Type B pancreatic cell (in vitro differentiated cells): ENCODE results near the gene MRPS26. TPM values are rescaled to one million over a fixed set of nuclear protein-coding genes. Genes with fewer than 3 reads are reported as not detected.
A peak's percentile ranks its signal among the peaks of the same experiment; 100 is the strongest.

Experiments used
- DNase-seq: peaks from one replicate; pipeline ENCODE4 v3.0.0; 2021; ENCODE audit warnings: mixed read lengths; ENCODE audit not compliant: unreplicated experiment; ENCODE audit errors: extremely low spot score
- H3K27ac Mint-ChIP-seq: 2 replicates; pipeline ENCODE4 v1.8.0; 2021; ENCODE audit warnings: mild to moderate bottlenecking, mixed read lengths
- H3K27me3 Mint-ChIP-seq: 2 replicates; pipeline ENCODE4 v1.8.0; 2021; ENCODE audit warnings: mixed read lengths
- H3K36me3 Mint-ChIP-seq: 2 replicates; pipeline ENCODE4 v1.8.0; 2021; ENCODE audit warnings: mixed read lengths
- H3K4me1 Mint-ChIP-seq: one replicate; pipeline ENCODE4 v1.8.0; 2021; ENCODE audit warnings: mixed read lengths; ENCODE audit not compliant: unreplicated experiment
- H3K4me3 Mint-ChIP-seq: 2 replicates; pipeline ENCODE4 v1.8.0; 2021; ENCODE audit warnings: mild to moderate bottlenecking, mixed read lengths
- H3K9me3 Mint-ChIP-seq: 2 replicates; pipeline ENCODE4 v1.8.0; 2021; ENCODE audit warnings: mixed read lengths
- total RNA-seq: library from RNA; stranded (reverse); gene quantifications from 2 replicates; pipeline ENCODE4 v1.2.1, GENCODE V29; 2021; ENCODE audit warnings: low replicate concordance
- TF ChIP-seq, protein P1 (sequence below): fragments of 200-600 bp; sonication (generic); conservative IDR thresholded peaks from 2 replicates; pipeline ENCODE4 v1.5.0; 2021; ENCODE audit warnings: antibody characterized with exemption, mild to moderate bottlenecking

Gene MRPS26
- total RNA-seq, 1 donor from 2014 or later: 67.3 TPM

GRCh38 chr20:3068986-3069900, 23.4 kb downstream of the MRPS26 start:
- peaks cover 39% of the 10 kb centered on the region for H3K27me3 Mint-ChIP-seq
- DNase-seq: no peak
- H3K27ac Mint-ChIP-seq: no peak overlapping the region
- no peaks in the 10 kb centered on the region for H3K9me3 Mint-ChIP-seq
- no peaks in the 10 kb centered on the region for H3K4me1 Mint-ChIP-seq
- TF ChIP-seq, protein P1, sequence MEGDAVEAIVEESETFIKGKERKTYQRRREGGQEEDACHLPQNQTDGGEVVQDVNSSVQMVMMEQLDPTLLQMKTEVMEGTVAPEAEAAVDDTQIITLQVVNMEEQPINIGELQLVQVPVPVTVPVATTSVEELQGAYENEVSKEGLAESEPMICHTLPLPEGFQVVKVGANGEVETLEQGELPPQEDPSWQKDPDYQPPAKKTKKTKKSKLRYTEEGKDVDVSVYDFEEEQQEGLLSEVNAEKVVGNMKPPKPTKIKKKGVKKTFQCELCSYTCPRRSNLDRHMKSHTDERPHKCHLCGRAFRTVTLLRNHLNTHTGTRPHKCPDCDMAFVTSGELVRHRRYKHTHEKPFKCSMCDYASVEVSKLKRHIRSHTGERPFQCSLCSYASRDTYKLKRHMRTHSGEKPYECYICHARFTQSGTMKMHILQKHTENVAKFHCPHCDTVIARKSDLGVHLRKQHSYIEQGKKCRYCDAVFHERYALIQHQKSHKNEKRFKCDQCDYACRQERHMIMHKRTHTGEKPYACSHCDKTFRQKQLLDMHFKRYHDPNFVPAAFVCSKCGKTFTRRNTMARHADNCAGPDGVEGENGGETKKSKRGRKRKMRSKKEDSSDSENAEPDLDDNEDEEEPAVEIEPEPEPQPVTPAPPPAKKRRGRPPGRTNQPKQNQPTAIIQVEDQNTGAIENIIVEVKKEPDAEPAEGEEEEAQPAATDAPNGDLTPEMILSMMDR: no peak
- no peak overlapping the region for H3K4me3 Mint-ChIP-seq
- H3K36me3 Mint-ChIP-seq: peaks cover 5% of the 10 kb centered on the region

DNA sequence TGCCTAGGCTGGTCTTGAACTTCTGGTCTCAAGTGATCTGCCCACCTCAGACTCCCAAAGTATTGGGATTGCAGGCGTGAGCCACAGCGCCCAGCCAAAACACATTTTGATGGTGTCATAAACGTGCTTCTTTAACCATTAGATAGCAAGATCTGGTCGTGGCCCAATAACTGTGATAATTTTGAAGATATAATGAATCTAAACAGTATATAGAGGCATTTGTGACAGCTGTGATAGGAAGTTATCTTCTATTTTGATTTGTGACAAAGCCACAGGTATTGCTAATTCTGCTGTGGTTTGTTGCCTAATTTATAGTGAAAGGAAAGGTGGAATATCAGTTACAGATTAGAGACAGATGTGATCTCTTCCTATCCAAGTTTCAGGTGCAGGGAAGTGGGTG, 24.9 kb downstream of the MRPS26 start:
- H3K9me3 Mint-ChIP-seq: no peaks in the 10 kb centered on the region
- H3K36me3 Mint-ChIP-seq: peaks cover 5% of the 10 kb centered on the region
- H3K4me1 Mint-ChIP-seq: peaks cover 4% of the 10 kb centered on the region
- TF ChIP-seq, protein P1: no peak
- peak overlapping the region; percentile 78 for H3K4me3 Mint-ChIP-seq
- H3K27me3 Mint-ChIP-seq: peaks cover 42% of the 10 kb centered on the region
- no peak for DNase-seq
- no peak overlapping the region for H3K27ac Mint-ChIP-seq

GRCh38 chr20:3071266-3071609, 25.4 kb downstream of the MRPS26 start:
- Mint-ChIP-seq H3K4me3 (no peak overlapping the region), H3K27ac (no peak overlapping the region), H3K36me3 (peaks cover 5% of the 10 kb centered on the region), H3K27me3 (peaks cover 42% of the 10 kb centered on the region), H3K4me1 (peaks cover 4% of the 10 kb centered on the region), H3K9me3 (no peaks in the 10 kb centered on the region)
- DNase-seq: no peak
- TF ChIP-seq, protein P1: no peak

GRCh38 chr20:3071610-3072529, 26.0 kb downstream of the MRPS26 start, which contains the start of gene OXT:
Gene OXT, plus strand, starts transcription at chr20:3071620. Its CDS starts 36 bp downstream, at chr20:3071656.
- no peak for DNase-seq

More at GRCh38 chr20:3071610-3072529, 26.0 kb downstream of the MRPS26 start, which contains the start of gene OXT:
- TF ChIP-seq, protein P1: no peak
- peak within 1 kb of the TSS; percentile 78 for H3K4me3 Mint-ChIP-seq
- H3K36me3 Mint-ChIP-seq: peaks cover 5% of the 10 kb centered on the region
- no peak within 1 kb of the TSS for H3K27ac Mint-ChIP-seq
- peaks cover 4% of the 10 kb centered on the region for H3K4me1 Mint-ChIP-seq
- H3K27me3 Mint-ChIP-seq: peaks cover 37% of the 10 kb centered on the region
- H3K9me3 Mint-ChIP-seq: no peaks in the 10 kb centered on the region
